GM12878 (cell line): ENCODE measurements around the gene ATP6V0D1. TPM values are rescaled to one million over a fixed set of nuclear protein-coding genes. Genes with fewer than 3 reads are reported as not detected.

Source experiments
- ATAC-seq: fragments of 200-7000 bp; cut with Tn5 transposase; 3 replicates; pipeline ENCODE4 v1.9.1; 2020; ENCODE audit warnings: mild to moderate bottlenecking, moderate library complexity
- BruUV-seq: library from RNA; stranded (reverse); fragments of 400-500 nt; replicated peaks from 2 replicates; lab custom pipeline; 2021; lab: Mats Ljungman, UMichigan
- CTCF ChIA-PET: fragments of 300-600 bp; sonication (Branson Sonifier 250); formaldehyde crosslinking; extraction: SDS; loops from one replicate; lab custom pipeline; 2021; ENCODE audit warnings: inconsistent platforms; lab: Yijun Ruan, JAX
- POLR2A ChIA-PET: fragments of 350-600 bp; formaldehyde crosslinking; extraction: SDS; loops from one replicate; lab custom pipeline; 2021; ENCODE audit warnings: inconsistent platforms; lab: Charles Lee
- RAD21 ChIA-PET: fragments of 300-600 bp; sonication (Branson Sonifier 250); formaldehyde crosslinking; loops from one replicate; lab custom pipeline; 2023; ENCODE audit warnings: antibody characterized with exemption; ENCODE audit not compliant: unreplicated experiment; lab: Charles Lee
- SMC1A ChIA-PET: fragments of 300-600 bp; sonication (Branson Sonifier 250); formaldehyde crosslinking; loops from one replicate; lab custom pipeline; 2023; ENCODE audit not compliant: unreplicated experiment, uncharacterized antibody; lab: Charles Lee
- DNase-seq: peaks from one replicate; pipeline ENCODE4 v3.0.0-alpha.2; 2011; ENCODE audit warnings: low read depth, low spot score
- FAIRE-seq: peaks from 3 replicates; lab custom pipeline; 2011; peaks lifted over from hg19 to GRCh38; lab: Jason Lieb, UNC
- H2AFZ ChIP-seq: 2 replicates; pipeline ENCODE4 v1.6.0; 2011; ENCODE audit warnings: low read depth, low read length, control low read depth; ENCODE audit not compliant: control insufficient read depth
- H3K27ac ChIP-seq: 2 replicates; pipeline ENCODE4 v1.5.1; 2011; ENCODE audit warnings: control low read depth; ENCODE audit not compliant: control insufficient read depth, insufficient read depth
- H3K27me3 ChIP-seq, 2 experiments: replicated peaks in 1 of 2; 2 replicates each; pipeline versions ENCODE4 v1.6.0 to v1.6.1; 2011; ENCODE audit warnings: low read length in 1 of 2; ENCODE audit not compliant: control insufficient read depth in 2 of 2, insufficient read depth in 2 of 2
- H3K36me3 ChIP-seq, 2 experiments: 2 replicates each; pipeline ENCODE4 v1.5.1; 2011; ENCODE audit warnings: low read length in 1 of 2; ENCODE audit not compliant: control insufficient read depth in 2 of 2, insufficient read depth in 2 of 2
- H3K4me1 ChIP-seq: 2 replicates; pipeline ENCODE4 v1.6.1; 2011; ENCODE audit warnings: mild to moderate bottlenecking, low read length, moderate library complexity, mixed read lengths; ENCODE audit not compliant: control insufficient read depth, insufficient read depth
- H3K4me2 ChIP-seq: 2 replicates; pipeline ENCODE4 v1.6.0; 2011; ENCODE audit warnings: control low read depth; ENCODE audit not compliant: control insufficient read depth, insufficient read depth
- H3K4me3 ChIP-seq: fragments of 200-600 bp; sonication (generic); 2 replicates; pipeline ENCODE4 v1.5.1; 2016
- H3K79me2 ChIP-seq: 2 replicates; pipeline ENCODE4 v1.6.0; 2011; ENCODE audit warnings: low read length; ENCODE audit not compliant: control insufficient read depth, insufficient read depth
- H3K9ac ChIP-seq: 2 replicates; pipeline ENCODE4 v1.8.0; 2011; ENCODE audit warnings: low read length, control low read depth, mixed read lengths; ENCODE audit not compliant: control insufficient read depth, insufficient read depth
- H3K9me3 ChIP-seq: replicated peaks from 3 replicates; pipeline ENCODE4 v1.5.1; 2011; ENCODE audit warnings: mild to moderate bottlenecking, low read length; ENCODE audit not compliant: control insufficient read depth, insufficient read depth
- H4K20me1 ChIP-seq: 2 replicates; pipeline ENCODE4 v1.6.0; 2011; ENCODE audit not compliant: control insufficient read depth, insufficient read depth
- CEBPZ ChIP-seq: fragments of 150-350 bp; IDR thresholded peaks from 2 replicates; pipeline ENCODE4 v1.6.1; 2016; ENCODE audit warnings: low read depth, low read length
- FOXM1 ChIP-seq: IDR thresholded peaks from 2 replicates; pipeline ENCODE4 v1.6.1; 2012; ENCODE audit warnings: low read depth, mild to moderate bottlenecking, inconsistent platforms, low read length, moderate library complexity
- IRF3 ChIP-seq: fragments of 450-650 bp; IDR thresholded peaks from 2 replicates; pipeline ENCODE4 v1.6.1; 2014; ENCODE audit warnings: mild to moderate bottlenecking
- JUND ChIP-seq: IDR thresholded peaks from 2 replicates; pipeline ENCODE4 v1.6.1; 2012; ENCODE audit warnings: low read depth, mild to moderate bottlenecking, low read length, improper control_type of control experiment, moderate library complexity
- MYB ChIP-seq: fragments of 150-350 bp; IDR thresholded peaks from 2 replicates; pipeline ENCODE4 v1.6.1; 2014; ENCODE audit warnings: mild to moderate bottlenecking, low read depth, low read length, borderline replicate concordance
- NKRF ChIP-seq: fragments of 450-650 bp; conservative IDR thresholded peaks from 2 replicates; pipeline ENCODE4 v1.6.1; 2017; ENCODE audit warnings: mild to moderate bottlenecking, moderate library complexity
- NR2C1 ChIP-seq: fragments of 450-650 bp; IDR thresholded peaks from 2 replicates; pipeline ENCODE4 v1.6.1; 2017; ENCODE audit warnings: antibody characterized with exemption, mild to moderate bottlenecking, moderate library complexity
- RAD21 ChIP-seq: IDR thresholded peaks from 2 replicates; pipeline ENCODE4 v1.6.1; 2011; ENCODE audit warnings: mild to moderate bottlenecking, low read depth, low read length, moderate library complexity; ENCODE audit not compliant: insufficient read depth
- RAD51 ChIP-seq: fragments of 450-650 bp; IDR thresholded peaks from 2 replicates; pipeline ENCODE4 v1.6.1; 2016; ENCODE audit warnings: moderate library complexity, mild to moderate bottlenecking, inconsistent platforms
- SMC3 ChIP-seq: IDR thresholded peaks from 2 replicates; pipeline ENCODE4 v1.6.1; 2011; ENCODE audit warnings: low read length, improper control_type of control experiment, borderline replicate concordance
- STAT3 ChIP-seq: IDR thresholded peaks from 2 replicates; pipeline ENCODE4 v1.6.1; 2011; ENCODE audit warnings: low read depth, low read length, improper control_type of control experiment
- TBL1XR1 ChIP-seq: IDR thresholded peaks from 2 replicates; pipeline ENCODE4 v1.6.1; 2012; ENCODE audit warnings: low read depth, low read length, improper control_type of control experiment
- TCF12 ChIP-seq: IDR thresholded peaks from 2 replicates; pipeline ENCODE4 v1.6.1; 2011; ENCODE audit warnings: low read depth, mild to moderate bottlenecking, low read length
- YBX1 ChIP-seq: fragments of 450-650 bp; IDR thresholded peaks from 2 replicates; pipeline ENCODE4 v1.6.1; 2016; ENCODE audit warnings: antibody characterized with exemption
- YY1 ChIP-seq: IDR thresholded peaks from 2 replicates; pipeline ENCODE4 v1.6.1; 2011; ENCODE audit warnings: low read depth, mild to moderate bottlenecking, low read length
- WGBS: methylation state at CpG from one replicate; pipeline ENCODE4 v1.1.6; 2016; ENCODE audit warnings: low lambda C conversion rate; ENCODE audit not compliant: insufficient replicate concordance, insufficient coverage; ENCODE audit errors: missing lambda C conversion rate; 5-methylcytosine and 5-hydroxymethylcytosine counted together
- in situ Hi-C: fragments of 300-500 bp; cut with MboI; formaldehyde crosslinking; loops from 9 replicates; pipeline ENCODE4 v1.14.3; 2018; ENCODE audit warnings: mixed read lengths
- intact Hi-C: fragments of 100-400 bp; cut with micrococcal nuclease; formaldehyde crosslinking; loops from one replicate; pipeline ENCODE4 v1.14.2; 2022; ENCODE audit not compliant: unreplicated experiment
- polyA plus RNA-seq, 11 experiments: library from polyadenylated mRNA; depleted of rRNA in 4 of 11; unstranded in 6 of 11; stranded (reverse) in 5 of 11; fragments of >200 nt; fragmentation: Nextera tagmentation in 4 of 11; fragmentation: Illumina TruSeq in 1 of 11; extraction: Ambion mirVana in 4 of 11; extraction: Trizol in 1 of 11; gene quantifications; 1 replicate in 1 of 11; 2 replicates in 10 of 11; pipeline versions ENCODE4 v1.2.1 to v1.2.3, GENCODE V29; 2011 to 2016; ENCODE audit warnings: inconsistent platforms in 2 of 11, missing spikeins in 2 of 11, low read depth in 1 of 11
- total RNA-seq, 4 experiments: library from RNA; depleted of rRNA in 3 of 4; stranded (reverse); fragments of >200 nt in 3 of 4; fragmentation: Illumina TruSeq in 1 of 4; extraction: Trizol in 1 of 4; gene quantifications; 2 replicates each; pipeline versions ENCODE4 v1.2.1 to v1.2.3, GENCODE V29; 2013 to 2021

ATP6V0D1 gene
- total and polyA plus RNA-seq, 10 of the 15 experiments (the other 5 are each of a cell fraction or from before 2014, with no cell fraction given) = 28.1 to 141 (median 70.3) TPM

DNA sequence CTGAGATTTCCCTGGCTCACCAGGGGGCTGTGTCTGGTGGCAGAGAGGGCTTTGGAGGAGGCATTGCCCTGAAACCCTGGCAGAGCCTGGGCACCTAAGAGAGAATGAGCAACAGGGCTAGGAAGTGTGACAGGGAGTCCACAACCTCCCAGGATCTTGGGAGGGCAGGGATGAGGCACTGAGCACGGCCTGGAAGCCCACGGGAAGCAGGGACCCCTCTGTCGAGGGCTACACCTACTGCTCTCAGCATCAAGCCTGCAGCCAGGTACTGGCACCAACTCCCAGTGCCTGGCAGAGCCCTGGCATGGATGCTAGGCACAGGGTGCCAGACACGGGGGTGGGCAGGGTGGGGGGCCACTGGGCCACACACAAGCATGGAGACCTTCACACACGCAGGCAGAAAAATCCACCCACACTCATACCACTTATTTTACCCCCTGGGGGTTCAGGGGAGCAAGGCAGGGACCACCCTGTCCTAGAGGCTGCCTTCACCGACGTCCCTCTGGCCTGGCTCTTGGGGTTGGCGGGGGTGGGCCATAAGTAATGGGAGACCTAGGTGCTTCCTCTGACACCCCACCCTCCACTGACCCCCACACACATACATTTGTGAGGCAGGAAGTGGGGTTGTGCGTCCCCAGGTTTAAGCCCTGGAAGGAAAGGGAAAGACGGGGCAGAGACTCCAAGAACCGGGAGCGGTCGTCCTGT, 51.0 kb downstream of the ATP6V0D1 start (continued):
- TF ChIP-seq CEBPZ = no peak

DNA sequence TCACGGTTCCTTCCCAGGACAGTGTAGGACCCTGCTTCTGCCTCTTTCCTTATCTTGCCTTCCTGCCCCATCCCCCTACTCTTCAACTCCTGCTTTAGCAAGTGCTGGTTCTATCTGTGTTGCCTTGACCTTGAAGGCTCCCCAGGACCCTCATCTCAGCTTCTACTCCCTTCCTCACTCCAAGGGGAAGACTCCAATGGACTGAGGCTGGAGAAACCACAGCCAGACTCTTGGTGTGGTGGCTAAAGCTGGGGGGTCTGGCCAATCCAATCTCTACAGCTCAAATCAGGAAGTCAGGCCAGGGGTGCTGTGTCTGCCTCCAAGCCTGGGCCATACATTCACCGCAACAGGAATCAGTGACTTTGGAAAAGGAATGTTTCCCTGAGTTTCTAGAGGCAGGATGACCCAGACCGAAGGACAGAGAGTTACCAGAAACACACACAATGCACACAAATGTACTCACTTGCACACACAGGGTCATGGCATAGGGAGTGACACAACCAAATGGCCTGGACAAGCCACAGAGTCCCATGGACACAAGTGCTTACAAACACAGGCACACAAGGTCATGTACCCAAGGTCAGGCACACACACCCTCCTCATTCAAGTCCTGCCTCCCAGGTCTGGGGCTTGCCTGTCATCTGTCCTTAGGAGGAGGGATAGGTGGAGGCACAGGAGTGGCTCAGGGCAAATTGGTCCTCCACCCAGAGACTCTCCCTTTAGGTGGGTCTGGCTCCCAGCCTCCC, 51.7 kb downstream of the ATP6V0D1 start:
- WGBS = 81% methylated on average over 3 of the region's 3 CpGs
- intact Hi-C loops = no loop called here
- no peak overlapping the region for H3K4me2 ChIP-seq
- DNase-seq (no peak), FAIRE-seq (no peak), ATAC-seq (no peak)
- SMC1A ChIA-PET = interaction anchor here (1.5 to 2.8 kb wide), 5 partner anchors 17 to 60 kb away, joined by 3 to 19 read pairs (median 4); no protein-coding TSS in a partner anchor
- no peak overlapping the region for H3K4me3 ChIP-seq
- H3K36me3 ChIP-seq = no peaks in the 10 kb centered on the region
- no peaks in the 10 kb centered on the region for H4K20me1 ChIP-seq
- no peaks in the 10 kb centered on the region for H3K9me3 ChIP-seq
- RAD21 ChIA-PET = interaction anchor here (1.4 to 3.1 kb wide), 5 partner anchors 18 to 103 kb away, joined by 3 to 31 read pairs (median 7); no protein-coding TSS in a partner anchor
- H3K27me3 ChIP-seq = peaks cover 12 to 14% of the 10 kb centered on the region in 2 experiments
- no peak for TF ChIP-seq NKRF
- TF ChIP-seq TCF12 = no peak
- no peak for TF ChIP-seq IRF3
- TF ChIP-seq STAT3 = no peak
- no peak for TF ChIP-seq RAD21
- TF ChIP-seq FOXM1 = no peak
- no peak for TF ChIP-seq RAD51
- TF ChIP-seq SMC3 = no peak
- TF ChIP-seq JUND = no peak
- TF ChIP-seq YBX1 = no peak
- TF ChIP-seq MYB = no peak
- TF ChIP-seq YY1 = no peak
- TF ChIP-seq TBL1XR1 = no peak
- no peak for TF ChIP-seq NR2C1
- POLR2A ChIA-PET = no interaction called here
- no peak overlapping the region for H3K27ac ChIP-seq
- no peak overlapping the region for H2AFZ ChIP-seq
- CTCF ChIA-PET = interaction anchor here (0.6 to 5.6 kb wide), 15 partner anchors 9 to 347 kb away, joined by 3 to 84 read pairs (median 4); partner anchors contain the start of genes CARMIL2 and ZDHHC1
- peaks cover 4% of the 10 kb centered on the region; the same call in 1 of the 2 replicates for H3K4me1 ChIP-seq
- H3K9ac ChIP-seq = no peak overlapping the region
- in situ Hi-C loops = no loop called here
- no TSS peak for BruUV-seq
- H3K79me2 ChIP-seq = no peaks in the 10 kb centered on the region
